Fibroblast of mammary gland (primary cell): ENCODE data around the gene TMEM35B.

Experiments used
- DNase-seq: peaks from one replicate; pipeline ENCODE4 v3.0.0-alpha.2; 2010; ENCODE audit warnings: low read depth
- H3K4me3 ChIP-seq: 2 replicates; pipeline ENCODE4 v1.5.1; 2011; ENCODE audit warnings: low read depth, mild to moderate bottlenecking, low read length, moderate library complexity; ENCODE audit not compliant: control insufficient read depth
- CTCF ChIP-seq: conservative IDR thresholded peaks from 2 replicates; pipeline ENCODE4 v1.5.1; 2011; ENCODE audit warnings: low read depth, low read length, inconsistent platforms; ENCODE audit not compliant: control insufficient read depth, insufficient read depth

The TMEM35B gene

DNA sequence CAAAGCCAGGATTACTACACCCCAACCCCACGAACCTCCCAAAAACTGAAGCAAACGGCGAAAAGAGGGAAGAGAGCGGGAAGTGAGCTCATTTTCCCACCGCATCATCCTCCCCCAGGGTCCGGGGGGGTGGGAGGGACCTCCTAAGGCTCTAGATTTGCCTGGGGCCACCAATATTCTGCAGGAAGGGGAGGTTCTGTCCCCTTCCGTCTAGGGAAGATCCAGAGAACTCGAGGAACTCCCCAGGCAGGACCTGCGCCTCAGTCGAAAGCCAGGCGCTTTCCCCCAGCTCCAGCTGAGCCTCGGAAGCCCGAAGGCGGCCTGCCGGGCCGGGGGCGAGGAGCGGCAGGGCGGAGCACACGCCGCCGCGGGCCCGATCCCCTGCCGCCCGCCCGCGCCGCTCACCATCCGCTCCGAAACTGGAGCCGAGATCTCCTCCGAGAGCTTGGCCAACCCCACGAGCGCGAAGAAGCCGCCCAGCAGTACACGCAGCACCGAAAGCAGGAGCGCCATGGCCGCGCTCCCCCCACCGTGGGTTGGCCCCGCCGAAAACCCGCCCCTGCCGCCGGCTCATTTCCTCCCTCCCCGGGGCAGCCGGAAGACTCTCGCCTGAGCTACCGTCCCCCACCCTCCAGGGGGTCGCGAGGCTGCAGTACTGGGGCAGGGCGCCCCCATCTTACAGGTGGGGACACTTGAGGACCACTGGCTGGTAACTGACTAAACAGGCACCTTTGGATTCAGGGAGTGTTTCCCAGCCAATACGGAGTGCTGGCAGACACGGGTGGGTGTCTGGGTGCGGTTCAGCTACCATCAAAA is at the start of gene TMEM35B:
TMEM35B (minus strand) TSS at position 555 of the 816 bp plus-strand sequence; CDS start at position 513, 42 bp downstream.
- DNase-seq: peak; percentile 49
- TF ChIP-seq CTCF: peak; percentile 7
- H3K4me3 ChIP-seq: peak within 1 kb of the TSS; percentile 77

GRCh38 chr1:35033346-35033745 is 48.2 kb upstream of the TMEM35B start:
- no peak overlapping the region for H3K4me3 ChIP-seq
- TF ChIP-seq CTCF: no peak
- DNase-seq: no peak

DNA sequence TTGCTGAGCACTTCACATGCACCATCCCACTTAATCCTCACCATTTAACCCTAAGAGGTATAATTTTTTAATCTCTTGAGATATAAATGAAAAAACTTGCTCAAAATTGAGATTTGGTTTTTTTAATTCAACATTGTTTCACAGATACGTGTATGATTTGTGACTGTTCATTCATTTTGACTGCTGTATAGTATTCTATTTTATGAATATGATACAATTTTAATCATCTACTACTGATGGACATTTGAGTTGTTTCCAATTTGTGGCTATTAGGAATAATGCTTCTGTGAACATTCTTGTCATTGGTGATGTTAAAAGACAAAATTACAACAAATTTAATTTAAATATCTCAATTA is 47.2 kb upstream of the TMEM35B start:
- TF ChIP-seq CTCF: no peak
- H3K4me3 ChIP-seq: peak overlapping the region; percentile 99
- no peak for DNase-seq

- H3K4me3 ChIP-seq: peak overlapping the region; percentile 99
- no peak for TF ChIP-seq CTCF
- peak; percentile 62 for DNase-seq
Measured at GRCh38 chr1:35030756-35031446, 45.8 kb upstream of the TMEM35B start.

- no peak for DNase-seq
- TF ChIP-seq CTCF: no peak
- H3K4me3 ChIP-seq: peak overlapping the region; percentile 99
Measured at GRCh38 chr1:35030338-35030737, 45.2 kb upstream of the TMEM35B start.

GRCh38 chr1:35029761-35030160 is 44.6 kb upstream of the TMEM35B start:
- TF ChIP-seq CTCF: no peak
- H3K4me3 ChIP-seq: no peak overlapping the region
- peak; percentile 43 for DNase-seq
